Smooth muscle cell of trachea (primary cell): Measurements from ENCODE around the gene CCL11. TPM values are rescaled to one million over a fixed set of nuclear protein-coding genes. Genes with fewer than 3 reads are reported as not detected.

Experiments
- total RNA-seq: library from RNA; depleted of rRNA; stranded (reverse); fragments of >200 nt; gene quantifications from 2 replicates; pipeline ENCODE4 v1.2.1, GENCODE V29; 2014

The CCL11 gene
- total RNA-seq = 1.7 TPM in 1 of 2 replicates, not detected in the other

GRCh38 chr17:34285286-34285792 is at the start of gene CCL11:
CCL11 (plus strand) TSS chr17:34285742; CDS start chr17:34285809, 67 bp downstream.

DNA sequence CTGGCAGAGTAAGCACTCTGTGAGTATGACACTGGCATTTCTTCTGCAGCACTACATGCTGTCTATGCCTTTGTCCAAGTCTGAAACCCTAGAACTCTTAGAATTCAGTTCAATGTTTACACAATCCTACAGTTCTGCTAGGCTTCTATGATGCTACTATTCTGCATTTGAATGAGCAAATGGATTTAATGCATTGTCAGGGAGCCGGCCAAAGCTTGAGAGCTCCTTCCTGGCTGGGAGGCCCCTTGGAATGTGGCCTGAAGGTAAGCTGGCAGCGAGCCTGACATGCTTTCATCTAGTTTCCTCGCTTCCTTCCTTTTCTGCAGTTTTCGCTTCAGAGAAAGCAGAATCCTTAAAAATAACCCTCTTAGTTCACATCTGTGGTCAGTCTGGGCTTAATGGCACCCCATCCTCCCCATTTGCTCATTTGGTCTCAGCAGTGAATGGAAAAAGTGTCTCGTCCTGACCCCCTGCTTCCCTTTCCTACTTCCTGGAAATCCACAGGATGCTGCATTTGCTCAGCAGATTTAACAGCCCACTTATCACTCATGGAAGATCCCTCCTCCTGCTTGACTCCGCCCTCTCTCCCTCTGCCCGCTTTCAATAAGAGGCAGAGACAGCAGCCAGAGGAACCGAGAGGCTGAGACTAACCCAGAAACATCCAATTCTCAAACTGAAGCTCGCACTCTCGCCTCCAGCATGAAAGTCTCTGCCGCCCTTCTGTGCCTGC is 30.7 kb upstream of the CCL11 start, which contains the start of gene CCL2:
Gene CCL2, plus strand, starts transcription at position 635 of the 730 bp plus-strand sequence. Its CDS starts 65 bp downstream, at position 700.

GRCh38 chr17:34269969-34270368 is 15.6 kb upstream of the CCL11 start, which contains the start of gene CCL7:
CCL7 (plus strand) TSS chr17:34270221; CDS start chr17:34270291, 70 bp downstream.

DNA sequence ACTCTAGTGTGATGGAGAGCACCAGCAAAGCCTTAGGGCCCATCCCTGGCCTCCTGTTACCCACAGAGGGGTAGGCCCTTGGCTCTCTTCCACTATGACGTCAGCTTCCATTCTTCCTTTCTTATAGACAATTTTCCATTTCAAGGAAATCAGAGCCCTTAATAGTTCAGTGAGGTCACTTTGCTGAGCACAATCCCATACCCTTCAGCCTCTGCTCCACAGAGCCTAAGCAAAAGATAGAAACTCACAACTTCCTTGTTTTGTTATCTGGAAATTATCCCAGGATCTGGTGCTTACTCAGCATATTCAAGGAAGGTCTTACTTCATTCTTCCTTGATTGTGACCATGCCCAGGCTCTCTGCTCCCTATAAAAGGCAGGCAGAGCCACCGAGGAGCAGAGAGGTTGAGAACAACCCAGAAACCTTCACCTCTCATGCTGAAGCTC is 33.5 kb downstream of the CCL11 start, which contains the start of gene CCL8:
Gene CCL8, plus strand, starts transcription at position 397 of the 445 bp plus-strand sequence. CDS start 67 bp downstream, outside the sequence.

Other genes starting within 250 kb of the CCL11 start
- 2.3 and 50.4 TPM in 2 replicates for gene CCL2, start 30.5 kb upstream of the CCL11 start, total RNA-seq
- 1.7 TPM in 1 of 2 replicates, not detected in the other for gene CCL7, start 15.5 kb upstream of the CCL11 start, total RNA-seq
- 1.2 TPM in 1 of 2 replicates, not detected in the other for gene CCL8, start 33.7 kb downstream of the CCL11 start, total RNA-seq
- 1.8 TPM in 1 of 2 replicates, not detected in the other for gene CCL13, start 70.7 kb downstream of the CCL11 start, total RNA-seq
- gene CCL1, start 77.5 kb downstream of the CCL11 start, total RNA-seq = not detected in 2 replicates